Stimulated activated CD8-positive, alpha-beta memory T cell treated with anti-CD3 and anti-CD28 coated beads, Interleukin-7, amount 100 ng/mL, for 1 hour (primary cell): ENCODE measurements around the gene AP2A2.
"Not testable (repeated sequence)": the region's sequence is repeated elsewhere in the genome, so short reads cannot be mapped to it uniquely, and the experiment has no call there.

ENCODE experiments used
- DNase-seq, 2 donors: peaks; one replicate each; pipeline ENCODE4 v3.0.0-alpha.2; 2020; ENCODE audit warnings: low read depth in 2 of 2

The AP2A2 gene

DNA sequence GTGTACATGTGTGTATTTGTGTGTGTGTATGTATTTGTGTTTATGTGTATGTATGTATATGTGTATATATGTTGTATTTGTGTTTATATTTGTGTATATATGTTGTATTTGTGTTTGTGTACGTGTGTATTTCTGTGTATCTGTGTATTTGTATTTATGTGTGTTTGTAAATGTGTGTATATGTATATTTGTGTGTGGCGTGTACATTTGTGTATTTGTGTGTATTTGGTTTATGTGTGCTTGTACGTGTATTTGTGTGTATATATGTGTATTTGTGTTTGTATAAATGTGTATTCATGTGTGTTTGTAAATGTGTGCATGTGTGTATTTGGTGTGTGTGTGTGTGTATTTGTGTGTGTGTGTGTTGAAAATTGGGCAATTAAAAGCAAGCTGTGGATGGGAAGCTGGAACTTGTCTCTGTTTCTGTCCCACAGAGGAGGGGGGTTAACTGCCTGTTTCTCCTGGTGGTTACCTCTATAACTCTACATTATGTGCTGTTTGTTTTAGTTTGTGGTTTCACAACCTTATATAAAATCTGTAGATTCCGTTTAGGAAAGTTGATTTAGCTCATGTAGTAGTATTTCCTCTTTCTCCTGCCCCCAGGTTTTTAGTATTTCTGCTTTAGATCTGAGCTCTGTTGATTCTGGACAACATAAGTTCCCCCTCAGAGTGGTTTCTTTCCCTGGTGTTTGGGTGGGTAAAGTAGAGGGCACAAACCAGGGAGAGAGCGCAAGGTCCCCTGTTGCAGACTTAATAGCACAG, 28.9 kb downstream of the AP2A2 start:
- DNase-seq = no peak

DNA sequence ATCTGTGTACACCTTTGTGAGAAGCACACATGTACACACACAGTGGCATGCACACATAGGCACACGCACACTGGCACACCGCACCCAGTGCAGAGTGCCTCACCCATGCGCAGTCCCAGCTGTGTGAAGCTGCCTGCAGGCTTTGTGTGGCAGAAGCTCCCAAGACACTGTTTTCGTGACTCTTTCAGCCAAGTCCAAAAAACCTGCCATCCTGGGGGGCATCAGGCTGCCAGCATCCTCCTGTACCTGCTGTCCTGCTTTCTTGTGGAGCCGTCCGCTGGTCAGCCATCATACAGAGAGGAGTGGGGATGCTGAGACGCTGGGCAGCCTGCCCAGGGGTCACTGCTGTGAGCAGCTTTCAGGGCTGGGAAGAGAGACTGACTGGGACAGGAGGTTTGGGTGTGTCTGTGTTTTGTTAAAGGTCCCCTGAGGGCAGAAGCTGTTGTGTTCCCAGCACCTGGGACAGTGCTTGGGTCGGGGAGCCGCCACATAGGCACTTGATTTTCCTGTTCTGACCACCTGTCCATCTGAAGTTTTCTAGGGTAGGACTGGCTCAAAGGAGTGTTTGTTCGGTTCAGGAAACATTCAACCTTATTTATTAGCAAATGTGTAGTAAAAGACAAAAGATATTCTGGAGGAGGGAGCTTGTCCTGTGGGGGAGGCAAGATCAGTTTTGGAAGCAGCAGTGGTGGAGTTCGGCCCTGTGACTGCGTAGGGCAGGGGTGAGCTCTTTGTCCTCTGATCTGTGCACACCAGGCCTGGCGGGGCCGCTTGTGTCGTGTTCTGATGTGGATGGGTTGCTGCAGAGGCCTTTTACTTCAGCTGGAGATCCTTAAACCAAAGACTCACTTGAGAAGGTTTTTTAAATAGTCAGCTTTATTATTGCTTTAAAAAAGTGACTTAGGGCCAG, 29.7 kb downstream of the AP2A2 start:
- DNase-seq = no peak

DNA sequence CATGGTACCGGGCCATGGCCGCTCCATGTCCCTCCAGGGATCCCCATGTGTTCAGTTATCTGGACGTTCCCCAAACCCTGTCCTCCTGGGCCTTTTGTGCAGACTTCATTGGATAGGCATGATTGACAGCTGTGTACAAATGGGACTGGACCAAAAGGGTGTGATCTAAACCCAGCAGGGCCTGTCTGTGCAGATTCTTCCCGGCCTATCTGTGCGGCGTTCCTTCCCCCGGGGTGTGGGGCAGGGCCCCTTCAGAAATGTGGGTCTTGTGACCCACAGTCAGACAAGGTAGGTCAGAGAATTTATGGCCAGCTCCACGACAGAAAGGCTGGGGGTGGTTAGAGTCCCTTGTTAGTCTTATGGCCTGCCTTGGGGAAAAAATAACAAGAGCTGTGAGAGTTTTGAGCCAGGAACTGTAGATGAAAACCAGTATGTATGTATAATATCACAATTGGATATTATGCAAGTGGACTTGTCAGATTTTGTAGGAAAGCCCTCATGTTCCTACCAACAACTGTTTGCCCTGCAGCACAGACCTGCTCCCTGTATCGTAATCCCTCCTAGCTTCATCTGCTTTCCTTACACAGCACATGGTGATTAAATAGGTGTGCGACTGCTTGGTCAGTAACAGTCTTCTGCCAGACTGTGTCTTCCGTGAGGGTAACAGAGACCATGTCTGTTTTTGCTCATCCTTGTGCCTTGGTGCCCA, 31.7 kb downstream of the AP2A2 start:
- no peak for DNase-seq

DNA sequence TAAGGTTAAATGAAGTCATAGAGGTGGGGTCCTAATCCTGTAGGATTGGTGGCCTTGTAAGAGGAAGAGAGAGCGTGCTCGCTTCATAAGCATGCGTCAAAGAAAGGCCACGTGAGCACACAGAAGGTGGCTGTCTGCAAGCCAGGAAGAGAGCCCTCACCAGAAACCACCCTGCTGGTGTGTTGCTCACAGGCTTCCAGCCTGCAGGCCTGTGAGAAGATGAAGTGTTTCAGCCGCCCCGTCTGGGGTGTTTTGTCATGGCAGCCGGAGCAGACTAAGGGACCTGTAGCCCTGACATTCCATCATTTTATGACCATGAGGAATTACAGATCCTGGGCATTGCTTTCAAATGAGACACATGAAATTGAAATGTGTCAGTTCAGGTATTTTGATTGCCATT, 32.4 kb downstream of the AP2A2 start:
- no peak for DNase-seq

DNA sequence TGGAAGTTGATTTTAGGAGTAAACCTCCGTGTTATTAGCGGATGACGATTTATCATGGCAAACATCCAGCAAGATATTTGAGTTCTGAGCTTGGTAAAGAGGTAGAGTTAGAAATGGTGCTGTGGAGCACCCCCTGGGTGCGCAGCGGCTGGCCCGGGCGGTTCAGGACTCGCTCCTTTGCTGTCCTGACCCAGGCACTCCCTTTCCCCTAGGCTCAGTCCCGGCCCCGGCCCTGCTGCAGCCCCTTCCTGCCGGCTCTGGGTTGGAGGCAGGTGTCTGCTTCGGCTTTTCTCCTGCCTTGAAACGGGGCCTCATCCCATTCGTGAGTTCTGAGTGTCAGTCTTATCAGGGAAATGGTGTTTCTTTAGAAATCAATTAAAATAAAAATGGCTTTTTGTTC, 33.4 kb downstream of the AP2A2 start:
- no peak for DNase-seq

DNA sequence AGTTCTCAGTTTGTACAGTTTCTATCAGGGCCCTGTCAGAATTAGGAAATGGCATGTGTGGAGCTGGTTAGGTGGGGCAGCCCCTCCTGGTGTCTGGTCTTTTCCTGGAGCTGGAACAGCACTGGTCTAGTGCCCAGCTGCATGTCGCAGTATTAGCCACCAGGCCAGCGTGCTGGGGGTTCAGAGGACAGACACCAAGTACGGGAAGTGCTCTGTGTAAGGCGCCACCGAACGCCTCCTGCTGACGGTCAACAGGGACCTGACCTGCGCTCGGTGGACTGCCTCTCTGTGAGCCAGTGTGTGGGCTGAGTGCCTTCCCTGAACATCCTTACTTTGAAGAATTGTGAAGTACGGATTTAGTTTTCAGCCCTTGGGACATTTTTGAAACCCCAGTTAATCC, 33.9 kb downstream of the AP2A2 start:
- no peak for DNase-seq

DNA sequence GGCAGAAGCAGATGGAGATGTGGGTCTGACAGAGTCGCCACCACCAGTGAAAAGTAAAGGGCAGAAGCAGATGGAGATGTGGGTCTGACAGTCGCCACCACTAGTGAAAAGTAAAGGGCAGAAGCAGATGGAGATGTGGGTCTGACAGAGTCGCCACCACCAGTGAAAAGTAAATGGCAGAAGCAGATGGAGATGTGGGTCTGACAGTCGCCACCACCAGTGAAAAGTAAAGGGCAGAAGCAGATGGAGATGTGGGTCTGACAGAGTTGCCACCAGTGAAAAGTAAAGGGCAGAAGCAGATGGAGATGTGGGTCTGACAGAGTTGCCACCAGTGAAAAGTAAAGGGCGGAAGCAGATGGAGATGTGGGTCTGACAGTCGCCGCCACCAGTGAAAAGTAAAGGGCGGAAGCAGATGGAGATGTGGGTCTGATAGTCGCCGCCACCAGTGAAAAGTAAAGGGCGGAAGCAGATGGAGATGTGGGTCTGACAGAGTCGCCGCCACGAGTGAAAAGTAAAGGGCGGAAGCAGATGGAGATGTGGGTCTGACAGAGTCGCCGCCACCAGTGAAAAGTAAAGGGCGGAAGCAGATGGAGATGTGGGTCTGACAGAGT, 35.7 kb downstream of the AP2A2 start:
- not testable (repeated sequence) for DNase-seq

DNA sequence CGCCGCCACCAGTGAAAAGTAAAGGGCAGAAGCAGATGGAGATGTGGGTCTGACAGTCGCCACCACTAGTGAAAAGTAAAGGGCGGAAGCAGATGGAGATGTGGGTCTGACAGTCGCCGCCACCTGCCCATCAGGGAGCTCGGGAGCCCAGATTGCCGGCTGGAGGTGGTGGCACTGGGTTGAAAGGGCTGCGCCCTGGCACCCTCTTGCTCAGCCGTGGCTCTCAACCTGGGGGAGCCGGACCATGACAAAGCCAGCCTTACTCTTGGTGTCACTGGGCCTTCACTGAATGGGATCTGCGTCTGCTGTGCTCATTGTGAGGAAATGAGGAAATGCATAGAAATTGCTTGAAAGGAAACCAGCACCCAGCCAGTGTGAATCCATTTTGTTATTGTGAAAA, 36.3 kb downstream of the AP2A2 start:
- no peak for DNase-seq

DNA sequence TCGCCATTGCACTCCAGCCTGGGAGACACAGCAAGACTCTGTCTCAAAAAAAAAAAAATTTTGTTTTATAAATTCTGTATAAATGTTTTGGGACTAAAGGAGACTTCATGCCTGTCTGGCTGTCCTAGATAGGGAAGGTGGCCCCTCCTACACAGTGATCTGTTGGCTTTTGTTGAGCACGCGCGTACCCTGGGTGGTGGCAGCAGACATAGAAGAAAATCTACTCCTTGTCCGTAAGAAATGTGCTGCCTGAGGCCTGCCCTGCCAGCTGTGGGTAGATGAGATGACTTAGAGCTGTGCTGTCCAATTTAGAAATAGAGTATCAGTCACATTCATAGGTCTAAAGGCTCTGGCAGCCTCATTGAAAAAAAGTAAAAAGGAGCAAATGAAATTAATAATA, 37.0 kb downstream of the AP2A2 start:
- no peak for DNase-seq

DNA sequence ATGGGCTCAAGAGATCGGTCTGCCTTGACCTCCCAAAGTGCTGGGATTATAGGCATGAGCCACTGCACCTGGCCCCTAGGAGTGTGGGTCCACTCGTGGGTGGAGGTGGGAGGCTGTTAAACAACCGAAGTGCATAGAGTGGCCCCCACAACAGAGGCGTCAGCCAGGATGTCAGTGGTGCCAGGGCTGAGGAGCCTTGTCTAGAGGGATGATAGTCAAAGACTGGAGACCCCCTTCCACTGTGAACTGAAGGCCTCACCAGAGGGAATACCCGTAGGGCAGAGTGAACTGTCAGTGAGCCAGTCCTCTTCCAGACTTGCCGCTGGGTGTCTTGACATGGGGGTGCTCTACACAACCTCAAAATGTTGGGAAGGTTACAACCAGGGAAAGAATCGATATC, 38.2 kb downstream of the AP2A2 start:
- DNase-seq = no peak

DNA sequence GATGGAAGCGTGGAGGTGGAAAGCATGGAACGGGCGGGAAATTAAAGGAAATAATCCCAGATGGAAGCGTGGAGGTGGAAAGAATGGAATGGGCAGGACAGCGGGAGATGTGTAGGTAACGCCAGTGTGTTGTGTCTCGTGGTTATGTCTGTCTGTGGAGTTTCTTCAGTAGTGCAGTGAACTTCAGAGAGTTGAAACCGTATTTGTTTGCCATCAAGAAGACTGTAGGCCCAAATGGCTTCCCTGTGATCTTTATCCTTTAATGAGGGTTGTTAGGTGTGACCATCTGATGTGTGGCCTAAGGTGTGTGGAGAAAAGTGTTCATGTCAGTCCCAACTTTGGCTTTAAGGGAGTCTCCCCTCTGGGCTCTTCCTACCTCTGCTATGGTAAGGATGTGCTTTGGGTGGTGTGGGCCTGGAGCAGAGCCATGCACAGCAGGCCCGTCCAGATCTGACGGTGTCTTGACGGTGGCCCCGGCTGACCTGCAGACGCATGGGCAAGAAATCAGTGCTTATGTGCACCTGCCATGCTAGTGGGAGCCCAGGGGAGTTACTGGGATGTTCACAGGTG, 39.6 kb downstream of the AP2A2 start:
- no peak for DNase-seq

DNA sequence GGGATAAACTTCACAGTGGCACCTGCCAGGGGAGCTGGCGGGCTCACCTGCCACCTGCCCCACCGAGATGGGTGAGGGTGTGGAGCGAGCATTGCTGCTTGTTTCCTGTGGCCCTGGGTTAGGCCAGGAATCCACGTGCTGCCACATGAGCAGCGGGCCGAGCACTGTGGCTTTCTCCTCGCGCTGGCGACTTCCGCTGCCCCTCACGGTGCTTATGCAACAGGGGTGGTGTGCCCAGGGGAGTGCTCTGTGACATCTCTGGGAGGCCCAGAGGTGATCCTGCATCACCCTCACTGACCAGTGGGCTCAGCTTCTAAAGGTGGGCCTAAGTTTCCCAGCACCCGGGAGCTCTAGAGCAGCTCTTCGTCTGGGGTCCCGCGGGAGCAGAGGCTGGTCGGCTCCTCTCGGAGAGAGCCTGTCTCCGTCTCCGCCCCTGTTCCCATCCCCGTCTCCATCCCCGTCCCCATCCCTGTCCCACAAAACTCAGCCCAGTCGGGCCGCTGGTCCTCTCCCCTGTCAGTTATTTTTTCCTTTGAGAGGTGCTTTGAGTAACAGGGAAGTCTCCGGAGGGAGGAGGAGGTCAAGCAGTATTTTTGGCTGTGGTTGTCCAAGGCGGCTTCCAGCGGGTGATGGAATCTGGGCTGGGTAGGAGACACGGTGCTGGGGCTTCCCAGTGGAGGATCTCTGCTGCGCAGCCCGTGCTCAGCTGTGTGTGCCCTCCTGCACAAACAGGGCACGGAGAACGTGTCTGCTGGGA, 42.5 kb downstream of the AP2A2 start:
- no peak for DNase-seq

DNA sequence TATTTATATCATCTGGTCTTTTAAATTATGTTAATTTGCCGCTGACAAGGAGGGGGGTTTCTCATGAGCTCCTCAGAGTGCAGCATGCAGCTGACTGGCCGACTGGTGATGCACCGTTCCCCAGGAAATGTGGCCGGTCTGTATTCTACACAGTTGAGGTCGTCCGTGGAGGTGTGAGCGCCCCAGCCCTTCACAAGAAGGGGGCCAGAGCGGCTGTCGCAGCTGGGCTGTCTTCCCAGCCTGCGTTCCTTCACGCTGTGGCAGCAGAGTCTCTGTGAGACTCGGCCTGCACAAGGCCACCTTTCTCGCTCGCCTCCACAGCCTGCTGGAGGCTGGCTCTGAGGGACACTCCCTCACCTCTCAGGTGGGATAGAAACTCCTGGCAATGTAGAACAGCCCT, 43.2 kb downstream of the AP2A2 start:
- no peak for DNase-seq

DNA sequence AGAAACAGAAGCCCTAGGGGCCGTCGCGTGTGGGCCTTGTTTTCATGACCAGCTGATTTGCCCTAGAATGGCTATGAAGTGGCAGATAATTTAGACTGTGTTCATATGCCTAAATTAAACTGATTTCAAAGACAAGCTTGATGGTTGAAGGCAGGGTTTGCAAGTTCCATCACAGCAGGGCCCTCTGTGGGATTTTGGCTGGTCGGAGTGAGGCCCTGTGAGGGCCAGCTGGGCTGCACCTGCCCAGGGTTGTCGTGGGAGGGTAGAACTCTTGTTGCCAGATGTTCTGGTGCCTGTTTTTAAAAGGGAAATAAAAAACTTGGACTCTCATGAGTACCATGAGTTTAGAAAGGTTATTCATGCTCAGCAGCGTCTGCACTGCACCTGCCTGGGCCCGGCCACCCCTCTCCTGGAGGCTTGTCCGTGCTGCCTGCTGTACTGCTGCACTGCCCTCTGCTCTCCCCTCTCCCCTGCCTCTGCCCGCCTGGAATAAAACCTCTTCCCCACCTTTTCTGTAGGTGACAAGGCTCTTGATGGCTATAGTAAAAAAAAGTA, 44.1 kb downstream of the AP2A2 start:
- no peak for DNase-seq

DNA sequence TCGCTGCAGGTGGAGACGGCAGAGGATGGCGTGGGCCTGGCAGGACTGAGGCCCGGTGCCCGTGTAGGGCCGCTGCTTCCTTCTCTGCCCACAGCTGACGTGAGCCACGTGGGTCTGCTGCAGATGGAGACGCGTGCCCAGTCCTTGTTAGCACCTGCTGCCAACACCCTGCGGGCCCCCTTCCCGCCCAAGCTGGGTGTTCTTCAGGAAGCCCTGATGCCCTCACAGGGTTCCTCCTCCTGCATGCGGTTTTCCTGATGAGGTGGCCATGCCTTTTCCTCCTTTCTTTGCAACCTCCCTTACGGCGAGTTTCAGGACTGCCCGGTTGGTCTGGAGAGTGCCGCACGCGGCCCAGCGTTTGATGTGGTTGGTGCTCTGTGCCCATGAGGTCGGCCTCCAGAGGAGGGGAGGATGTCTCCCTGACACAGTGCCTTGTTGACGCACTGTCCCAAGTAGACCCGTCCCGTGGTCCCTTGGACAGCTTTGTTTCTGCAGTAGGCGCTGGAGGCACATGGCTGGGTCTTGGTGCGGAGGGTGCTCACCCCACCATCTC, 44.7 kb downstream of the AP2A2 start:
- DNase-seq = no peak

DNA sequence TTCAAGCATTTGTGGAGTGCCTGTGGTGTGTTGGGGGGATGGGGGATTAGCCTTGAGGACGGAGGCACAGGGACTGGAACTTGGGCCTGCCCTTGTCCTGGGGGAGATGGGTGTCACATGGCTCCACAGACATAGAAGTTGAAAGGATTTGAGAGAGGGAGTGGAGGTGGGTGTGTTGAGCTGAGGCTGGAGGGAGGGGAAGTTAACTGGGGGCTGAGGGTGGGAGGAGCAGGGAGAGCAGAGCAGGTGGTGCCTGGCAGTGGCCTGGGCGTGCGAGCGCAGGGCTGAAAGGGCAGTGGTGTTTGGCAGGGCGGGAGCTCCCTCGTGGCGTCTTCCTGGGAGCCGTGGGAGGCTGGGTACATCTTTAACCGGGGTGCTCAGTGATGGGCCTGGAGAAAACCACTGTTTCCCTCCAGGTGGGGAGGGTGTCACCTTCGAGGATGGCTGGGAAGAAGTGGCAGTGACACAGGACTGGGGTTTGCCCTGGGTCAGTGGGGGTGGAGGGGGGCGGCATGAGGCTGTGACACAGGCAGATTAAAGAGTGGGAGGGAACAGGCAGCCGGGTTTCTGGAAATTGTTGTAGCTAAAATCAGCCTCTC, 45.5 kb downstream of the AP2A2 start:
- DNase-seq = no peak

DNA sequence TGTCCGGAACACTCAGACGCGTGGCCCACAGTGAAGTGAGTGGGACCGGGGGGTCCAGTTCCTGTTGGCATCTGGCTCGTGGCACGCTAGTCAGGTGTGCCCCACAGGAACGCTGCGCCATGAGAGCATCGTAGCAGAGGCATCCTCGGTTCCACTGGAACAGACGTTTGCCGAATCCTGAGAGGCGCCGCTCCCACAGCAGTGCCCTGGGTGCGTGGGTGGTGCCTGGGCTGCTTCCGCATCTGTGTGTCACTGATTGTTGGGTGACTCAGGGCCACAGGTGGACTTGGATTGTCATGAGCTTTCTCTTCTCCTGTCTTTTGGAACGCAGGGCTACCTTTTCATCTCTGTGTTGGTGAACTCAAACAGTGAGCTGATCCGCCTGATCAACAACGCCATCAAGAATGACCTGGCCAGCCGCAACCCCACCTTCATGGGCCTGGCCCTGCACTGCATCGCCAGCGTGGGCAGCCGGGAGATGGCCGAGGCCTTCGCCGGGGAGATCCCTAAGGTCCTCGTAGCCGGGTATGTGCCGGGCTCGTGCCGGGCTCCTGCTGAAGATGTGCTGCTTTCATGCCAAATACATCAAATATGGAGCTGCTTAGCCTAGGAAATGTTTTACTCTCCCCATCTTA, 46.2 kb downstream of the AP2A2 start:
- no peak for DNase-seq

DNA sequence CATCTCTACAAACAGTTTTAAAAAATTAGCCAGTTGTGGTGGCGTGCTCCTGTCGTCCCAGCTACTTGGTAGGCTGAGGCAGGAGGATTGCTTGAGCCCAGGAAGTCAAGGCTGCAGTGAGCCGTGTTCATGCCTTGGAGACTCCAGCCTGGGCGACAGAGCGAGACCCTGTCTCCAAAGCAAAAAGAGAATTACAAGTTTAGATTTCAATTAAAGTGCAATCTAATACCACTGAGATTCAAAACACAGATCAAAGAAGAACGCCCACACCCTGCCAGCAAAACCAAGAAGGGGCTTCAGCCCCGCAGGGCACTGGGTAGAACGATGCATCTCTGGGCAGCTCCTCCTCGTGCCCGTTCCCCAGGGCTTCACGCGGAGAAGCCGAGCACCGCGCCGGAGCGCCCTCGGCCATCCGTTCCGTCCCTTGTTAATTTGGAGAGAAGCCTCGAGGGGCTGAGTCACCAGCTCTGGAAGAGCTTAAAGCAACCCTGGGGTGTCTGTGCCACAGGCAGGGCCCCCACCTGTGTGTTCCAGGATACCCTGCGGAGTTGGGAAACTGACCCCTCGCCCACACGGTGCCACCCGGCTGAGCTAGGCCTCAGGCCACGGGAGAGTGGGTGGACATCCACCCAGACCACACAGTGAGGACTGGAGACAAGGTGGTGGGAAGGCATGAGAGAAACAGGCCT, 47.0 kb downstream of the AP2A2 start:
- no peak for DNase-seq

DNA sequence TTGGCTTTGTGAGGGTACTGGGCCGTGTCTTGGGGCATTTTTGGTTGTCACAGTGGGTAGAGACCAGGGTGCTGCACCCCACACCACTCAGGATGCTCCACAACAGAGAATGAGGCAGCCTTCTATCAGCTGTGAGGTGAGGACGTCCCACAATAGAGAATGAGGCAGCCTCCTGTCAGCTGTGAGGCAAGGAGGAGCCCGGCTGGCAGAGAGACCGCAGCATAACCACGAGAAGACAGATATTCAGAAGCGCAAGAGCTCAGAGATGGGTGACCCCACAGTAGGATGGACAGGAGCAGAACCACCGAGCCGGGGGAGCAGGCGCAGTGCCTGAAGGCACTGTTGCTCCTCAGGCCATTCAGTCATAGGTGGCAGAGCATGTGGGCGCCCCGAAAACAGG, 47.6 kb downstream of the AP2A2 start:
- DNase-seq = no peak
